Activated CD8-positive, alpha-beta memory T cell treated with anti-CD3 and anti-CD28 coated beads, Interleukin-2, amount 50 U/mL, for 24 hours (primary cell): ENCODE data around the gene UXS1.
"Not testable (repeated sequence)": the region's sequence is repeated elsewhere in the genome, so short reads cannot be mapped to it uniquely, and the experiment has no call there.

Experiments used
- DNase-seq: peaks from one replicate; pipeline ENCODE4 v3.0.0-alpha.2; 2020; ENCODE audit errors: extremely low read depth

UXS1 gene

DNA sequence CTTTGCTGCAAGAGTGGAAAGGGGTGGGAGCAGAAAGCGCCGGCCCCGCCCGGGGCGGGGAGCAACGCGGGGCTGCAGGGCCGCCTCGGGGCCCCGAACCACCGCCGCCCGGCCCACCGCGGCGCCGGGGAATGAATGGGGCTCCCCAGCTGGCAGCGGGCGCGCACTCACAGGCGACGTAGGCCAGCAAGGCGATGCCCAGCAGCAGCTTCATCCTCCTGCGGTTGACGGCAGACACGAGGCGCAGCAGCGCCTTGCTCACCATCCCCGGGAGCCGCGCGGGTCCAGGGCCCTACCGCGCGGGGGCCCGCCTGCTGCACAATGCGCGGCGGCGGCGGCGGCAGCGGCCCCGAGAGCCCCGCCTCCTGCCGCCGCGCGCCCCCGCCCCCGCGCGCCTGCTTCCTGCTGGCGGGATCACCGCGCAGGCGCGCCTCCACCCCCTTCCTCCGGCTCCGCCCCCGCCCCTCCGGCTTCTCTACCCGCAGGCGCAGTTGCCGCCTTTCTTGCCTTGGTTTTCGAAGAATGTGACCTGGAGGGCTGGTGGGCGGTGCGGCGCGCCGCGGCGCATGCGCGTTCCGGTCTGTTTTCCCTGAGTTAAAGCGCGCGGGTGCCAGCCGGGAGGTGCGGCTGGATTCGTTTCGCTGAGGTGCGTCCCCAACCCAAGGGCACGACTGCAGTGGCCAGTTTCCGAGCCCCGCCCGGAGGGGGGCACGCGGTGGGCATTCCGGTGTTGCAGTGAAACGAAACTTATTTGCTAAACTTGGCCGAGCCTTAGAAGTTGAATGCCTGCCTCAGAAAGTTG, at the start of gene UXS1:
Gene UXS1 (minus strand): TSS at position 325 of the 802 bp plus-strand sequence. CDS start 60 bp downstream, at position 265.
- peak; percentile 97 for DNase-seq

GRCh38 chr2:106239491-106239890, 45.4 kb upstream of the UXS1 start:
- not testable (repeated sequence) for DNase-seq

DNA sequence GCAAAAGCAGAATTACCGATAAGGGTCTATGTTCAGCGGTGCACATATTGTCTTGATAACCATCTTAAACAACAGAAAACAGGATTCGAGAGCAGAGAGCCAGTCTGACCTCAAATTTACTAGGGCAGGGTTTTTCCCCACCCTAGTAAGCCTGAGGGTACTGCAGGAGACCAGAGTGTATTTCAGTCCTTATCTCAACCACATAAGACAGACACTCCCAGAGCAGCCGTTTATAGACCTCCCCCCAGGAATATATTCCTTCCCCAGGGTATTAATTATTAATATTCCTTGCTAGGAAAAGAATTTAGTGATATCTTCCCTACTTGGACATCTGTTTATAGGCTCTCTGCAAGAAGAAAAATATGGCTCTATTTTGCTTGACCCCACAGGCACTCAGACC, 41.3 kb upstream of the UXS1 start:
- DNase-seq = not testable (repeated sequence)

GRCh38 chr2:106233350-106233706, 39.2 kb upstream of the UXS1 start:
- no peak for DNase-seq

- no peak for DNase-seq
Measured at GRCh38 chr2:106232638-106233349, 38.7 kb upstream of the UXS1 start.

- DNase-seq = no peak
Measured at GRCh38 chr2:106223347-106223746, 29.2 kb upstream of the UXS1 start.

DNA sequence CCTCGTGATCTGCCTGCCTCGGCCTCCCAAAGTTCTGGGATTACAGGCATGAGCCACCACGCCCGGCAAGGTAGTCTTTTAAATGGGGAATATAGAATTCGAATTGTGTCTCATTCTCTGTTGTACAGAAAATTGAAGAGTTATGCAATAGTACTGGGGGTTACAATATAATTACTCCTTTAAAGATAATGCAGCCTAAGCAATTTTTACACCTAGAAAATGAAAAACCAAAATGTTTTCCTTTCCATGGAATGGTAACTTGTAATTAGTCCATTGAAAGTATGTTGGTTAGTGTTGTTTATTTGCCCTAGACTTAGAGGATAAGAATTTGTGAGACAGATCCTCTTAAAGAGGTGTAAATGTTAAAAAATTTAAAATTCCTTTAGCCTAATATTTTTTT, 28.0 kb upstream of the UXS1 start:
- DNase-seq = not testable (repeated sequence)

GRCh38 chr2:106219813-106220212, 25.7 kb upstream of the UXS1 start:
- no peak for DNase-seq

GRCh38 chr2:106219157-106219556, 25.1 kb upstream of the UXS1 start:
- DNase-seq = not testable (repeated sequence)

- no peak for DNase-seq
Measured at GRCh38 chr2:106208874-106209273, 14.8 kb upstream of the UXS1 start.

- no peak for DNase-seq
Measured at GRCh38 chr2:106208399-106208798, 14.3 kb upstream of the UXS1 start.

DNA sequence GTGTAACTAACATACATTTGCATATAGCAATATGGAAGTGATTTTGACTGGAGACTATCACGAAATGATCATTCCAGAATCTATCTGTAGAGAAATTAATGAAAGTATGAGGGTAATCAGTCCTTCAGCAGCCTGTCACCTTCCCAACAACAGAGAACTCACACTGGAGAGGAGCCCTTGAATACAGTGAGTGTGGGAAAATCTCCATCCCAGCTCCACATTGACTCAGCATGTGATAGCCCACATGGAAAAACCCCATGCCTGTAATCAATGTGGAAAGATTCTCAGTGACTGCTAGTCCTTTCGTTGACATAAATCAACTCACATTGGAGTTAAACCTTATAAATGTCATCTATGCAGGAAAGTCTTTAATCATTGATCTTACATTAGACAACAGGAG, 13.1 kb upstream of the UXS1 start:
- no peak for DNase-seq

DNA sequence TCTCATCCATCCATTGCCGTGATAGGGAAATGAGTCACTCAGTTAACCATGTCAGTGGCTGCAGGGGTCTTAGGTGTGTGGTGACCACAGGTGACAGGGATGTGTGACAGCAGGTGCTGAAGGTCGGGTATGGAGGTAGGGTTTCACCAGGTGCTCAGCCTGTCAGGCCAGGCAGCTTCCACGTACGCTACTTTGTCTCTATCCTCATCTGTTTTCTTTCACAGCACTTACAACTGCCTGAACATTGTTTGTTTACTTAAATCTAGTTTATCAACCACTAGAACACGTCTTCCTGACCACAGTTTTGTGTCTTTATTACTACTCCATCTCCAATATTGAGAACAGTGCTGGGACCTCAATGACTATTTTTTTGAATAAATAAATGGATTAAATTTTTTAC, 11.4 kb upstream of the UXS1 start:
- no peak for DNase-seq

DNA sequence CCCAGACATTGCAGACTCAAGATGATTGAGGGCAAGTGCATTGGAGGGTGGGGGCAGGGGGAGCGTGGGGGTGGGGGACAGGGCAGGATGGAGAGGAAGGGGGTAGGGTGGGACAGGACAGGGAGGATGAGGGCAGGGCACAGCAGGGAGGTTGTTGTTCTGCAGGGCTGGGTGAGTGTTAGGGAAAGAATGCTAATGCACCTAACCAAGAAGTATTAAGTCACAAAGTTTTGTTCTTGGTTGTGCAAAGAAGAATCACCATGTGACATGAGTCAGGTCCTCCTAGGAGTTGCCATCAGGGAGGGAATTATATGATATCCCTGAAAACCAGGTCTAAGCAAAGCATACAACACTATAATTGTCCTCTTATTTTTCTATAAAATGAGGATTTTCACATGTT, 10.4 kb upstream of the UXS1 start:
- DNase-seq = not testable (repeated sequence)

- DNase-seq = no peak
Measured at GRCh38 chr2:106201661-106202060, 7.6 kb upstream of the UXS1 start.

DNA sequence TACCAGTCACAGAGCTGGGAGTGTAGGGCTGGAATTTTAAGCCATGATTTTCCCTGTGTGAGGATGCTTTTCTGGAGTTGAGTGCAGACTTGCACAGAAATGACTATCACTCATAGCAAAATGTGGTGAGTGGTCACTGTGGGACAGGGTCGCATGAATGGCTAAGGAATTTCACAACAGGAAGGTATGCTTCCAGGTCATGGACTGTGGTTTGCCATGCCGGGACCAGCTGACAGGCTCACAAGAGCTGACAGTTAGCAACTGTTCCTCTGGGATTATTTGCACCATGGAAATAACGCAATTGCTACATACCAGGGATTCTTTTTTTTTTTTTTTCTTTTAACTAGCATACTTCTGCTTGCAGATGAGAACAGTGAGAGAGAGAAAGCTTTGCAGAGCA, 3.8 kb upstream of the UXS1 start:
- DNase-seq = no peak

DNA sequence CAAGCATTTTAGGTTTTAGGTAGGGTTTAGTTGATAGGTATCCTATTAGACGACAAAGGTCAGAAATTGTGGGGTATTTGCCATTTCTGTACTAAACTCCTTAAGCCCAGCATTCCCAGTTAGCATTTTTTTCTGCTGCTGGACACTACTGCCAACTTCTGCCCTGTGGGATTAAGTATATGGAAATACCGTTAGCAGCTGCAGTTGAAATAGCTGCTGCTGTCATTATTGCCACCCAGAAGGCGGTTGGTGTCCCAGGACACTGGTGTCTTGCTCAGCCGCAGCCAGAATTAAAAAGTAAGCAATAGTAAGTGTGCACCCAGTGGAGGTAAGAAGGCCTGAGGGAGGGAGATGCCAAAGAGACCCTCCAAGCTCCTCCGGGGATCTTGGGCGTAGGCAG, 1.9 kb upstream of the UXS1 start:
- DNase-seq = no peak

DNA sequence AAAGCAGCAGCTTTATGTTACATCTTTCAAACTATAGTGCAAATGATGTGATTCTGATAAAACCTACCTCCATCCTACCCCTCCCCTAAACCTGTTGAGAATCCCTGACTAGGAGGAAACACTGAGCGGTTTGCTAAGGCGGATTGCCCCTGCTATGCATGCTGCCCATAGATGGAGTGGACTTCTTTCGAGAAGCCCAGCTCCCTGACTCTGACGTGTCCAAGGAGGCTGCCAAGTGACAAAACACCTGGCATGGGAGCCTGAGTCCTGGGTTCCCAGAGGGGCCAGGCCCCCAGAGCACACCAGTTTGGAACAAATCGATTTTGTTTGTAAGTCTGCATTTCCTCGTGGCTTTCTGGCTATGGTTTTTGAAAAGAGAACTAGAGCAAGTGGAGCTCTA, 1.4 kb upstream of the UXS1 start:
- DNase-seq = no peak

DNA sequence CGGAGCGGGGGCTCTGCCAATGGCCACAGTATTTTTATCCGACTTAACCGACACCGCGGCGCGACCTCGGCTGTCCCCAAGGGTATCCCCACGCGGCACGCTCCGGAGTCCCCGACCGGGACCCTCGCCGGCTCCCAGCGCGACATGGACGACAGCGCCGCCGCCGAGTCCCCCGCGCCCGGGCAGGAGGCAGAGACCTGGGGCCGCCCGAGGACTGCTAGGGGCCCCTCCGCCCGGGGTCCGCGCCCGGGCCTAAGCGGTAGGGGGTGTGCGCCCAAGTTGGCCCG, 468 bp downstream of the UXS1 start:
- DNase-seq = no peak

- DNase-seq = peak; percentile 28
Measured at GRCh38 chr2:106192752-106193689, 1.1 kb downstream of the UXS1 start.

DNA sequence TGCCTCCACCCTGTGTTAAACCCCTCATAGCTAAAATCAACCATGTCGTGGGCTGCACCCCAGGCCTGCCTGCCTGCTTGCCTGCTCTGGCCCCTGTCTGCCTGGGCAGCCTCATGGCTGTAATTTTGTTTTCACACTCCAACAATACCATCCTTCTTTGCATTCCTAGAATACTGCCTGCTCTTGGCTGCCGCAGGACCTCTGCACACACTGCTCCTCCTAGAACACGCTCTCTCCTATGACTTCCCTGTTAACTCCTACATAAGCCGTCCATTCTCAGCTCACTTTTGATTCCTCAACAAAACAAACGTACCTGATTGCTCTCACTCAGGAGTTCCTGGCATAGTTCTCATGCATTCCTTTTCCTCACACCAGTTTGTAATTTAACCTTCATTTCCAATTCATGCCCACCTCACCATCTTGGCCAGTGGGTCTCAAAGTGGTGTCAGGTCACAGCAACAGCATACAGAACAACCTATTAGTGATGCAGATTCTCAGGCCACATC, 2.5 kb downstream of the UXS1 start:
- DNase-seq = no peak

DNA sequence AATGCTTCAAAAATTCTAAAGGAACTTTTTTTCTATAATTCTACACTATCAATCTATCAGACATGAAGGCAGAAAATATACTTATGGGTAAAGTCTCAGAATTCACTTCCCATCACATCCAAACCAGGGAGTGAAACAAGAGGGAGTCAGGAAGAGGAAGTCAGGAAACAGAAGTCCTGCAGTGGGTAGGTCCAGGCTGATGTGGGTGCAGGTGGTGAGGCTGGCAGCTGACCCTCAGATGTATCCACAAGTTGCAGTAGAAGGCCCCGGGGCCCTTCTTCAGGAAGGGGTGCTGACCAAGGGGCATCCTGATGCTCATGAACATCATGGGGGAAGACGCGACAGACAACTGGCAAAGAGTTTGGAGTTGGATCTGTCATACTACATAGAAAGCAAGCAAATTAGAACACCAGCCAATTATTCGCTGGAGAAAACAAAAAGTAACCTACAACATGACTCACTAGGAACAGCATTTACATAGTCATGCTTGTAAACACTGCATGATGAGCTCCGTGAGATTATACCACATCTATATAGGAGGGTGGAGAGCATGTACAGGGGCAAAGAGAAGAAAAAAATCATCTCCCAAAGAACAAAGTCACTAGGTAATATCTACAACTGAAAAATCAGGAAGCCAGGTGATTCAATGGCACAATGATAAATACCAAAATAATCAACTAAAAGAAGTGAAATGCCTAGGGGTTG, 4.2 kb downstream of the UXS1 start:
- DNase-seq = no peak
